ENCODE results near the gene LHFPL3. TPM values are rescaled to one million over a fixed set of nuclear protein-coding genes. Genes with fewer than 3 reads are reported as not detected.

The LHFPL3 gene
- total and polyA plus RNA-seq, 9 of the 15 experiments (the other 6 are each of a cell fraction or from before 2014, with no cell fraction given): 0.21 to 0.52 TPM; not detected in 7

GRCh38 chr7:104299323-104299722, 29.1 kb upstream of the LHFPL3 start:
- Histone ChIP-seq H4K20me1 (replicated peaks; ENCODE audit: control insufficient read depth, insufficient read depth, low read length) (no peaks in the 10 kb centered on the region), H3K79me2 (ENCODE audit: control insufficient read depth, insufficient read depth, low read length) (no peaks in the 10 kb centered on the region), H3K27me3 (ENCODE audit: control insufficient read depth in 2 of 2, insufficient read depth in 2 of 2, low read length in 2 of 2) (0 out of 5 replicates have a peak, but pooled peaks cover 0 to 2% of the 10 kb centered on the region in 2 experiments), H3K9me1 (ENCODE audit: control insufficient read depth, insufficient read depth, low read length) (no peaks in the 10 kb centered on the region), H3K4me3 (no peak overlapping the region), H3K4me2 (ENCODE audit: insufficient read depth, low read length) (no peak overlapping the region), H3K27ac (ENCODE audit: extremely low read depth, low read depth, low read length) (no peak overlapping the region), H3K9me3 (replicated peaks; ENCODE audit: control insufficient read depth, insufficient read depth, low read depth, low read length) (no peaks in the 10 kb centered on the region; the same call in 1 of the 2 replicates), H2AFZ (ENCODE audit: low read depth, low read length) (no peak overlapping the region), H3K36me3 (ENCODE audit: control insufficient read depth, insufficient read depth, low read length) (no peaks in the 10 kb centered on the region), H3K9ac (ENCODE audit: insufficient read depth in 1 of 2, low read depth in 2 of 2, low read length in 2 of 2) (no peak overlapping the region), H3K4me1 (replicated peaks in 1 of 2; ENCODE audit: control insufficient read depth in 2 of 2, insufficient read depth in 2 of 2, low read length in 2 of 2) (no peaks in the 10 kb centered on the region)
- CTCF ChIA-PET (ENCODE audit: low intra/inter-chr PET ratio): no interaction called here
- POLR2A ChIA-PET: interaction anchor here (0.6 to 1.6 kb wide), 2 partner anchors 13 to 31 kb away, joined by 3 to 4 read pairs; no protein-coding TSS in a partner anchor
- WGBS (ENCODE audit: insufficient coverage, low coverage, missing lambda C conversion rate): 0% methylated on average over 3 of the region's 3 CpGs
- ATAC-seq (no peak), DNase-seq (ENCODE audit: extremely low read depth in 1 of 4, low spot score in 3 of 4) (no peak), FAIRE-seq (no peak)
- TF ChIP-seq PHB (CRISPR knock-in tag; IDR thresholded peaks at IDR 0.05) (no peak), HDAC3 (IDR thresholded peaks at IDR 0.05; ENCODE audit: borderline replicate concordance, partially characterized antibody) (no peak), HCFC1 (IDR thresholded peaks at IDR 0.05; ENCODE audit: low read depth, low read length) (no peak), ARID4B (CRISPR knock-in tag; IDR thresholded peaks at IDR 0.05) (no peak), TAF7 (tag; IDR thresholded peaks at IDR 0.05) (no peak), ZFPM2 (CRISPR knock-in tag; IDR thresholded peaks at IDR 0.05) (no peak), RBM34 (IDR thresholded peaks at IDR 0.05; ENCODE audit: borderline replicate concordance, insufficient read depth, low read length) (no peak), CREB1 (IDR thresholded peaks at IDR 0.05) (no peak), CREB1 (CRISPR knock-in tag; IDR thresholded peaks at IDR 0.05) (no peak), NR2C1 (IDR thresholded peaks at IDR 0.05) (no peak), NR2C1 (tag; IDR thresholded peaks at IDR 0.05) (no peak), SUPT5H (IDR thresholded peaks at IDR 0.05) (no peak), KDM4B (IDR thresholded peaks at IDR 0.05; ENCODE audit: borderline replicate concordance in 2 of 2, low read depth in 1 of 2) (no peak), ADNP (tag; IDR thresholded peaks at IDR 0.05) (no peak), HIVEP1 (CRISPR knock-in tag; IDR thresholded peaks at IDR 0.05) (no peak), NFRKB (IDR thresholded peaks at IDR 0.05; ENCODE audit: low read depth) (no peak), MECOM (CRISPR knock-in tag; IDR thresholded peaks at IDR 0.05) (no peak), TRIM28 (IDR thresholded peaks at IDR 0.05) (no peak), RB1 (IDR thresholded peaks at IDR 0.05; ENCODE audit: low read depth) (no peak), MXD1 (CRISPR knock-in tag; IDR thresholded peaks at IDR 0.05; ENCODE audit: borderline replicate concordance, poor library complexity, severe bottlenecking) (no peak), CREBBP (IDR thresholded peaks at IDR 0.05; ENCODE audit: low read depth, low read length) (no peak), ZNF12 (CRISPR knock-in tag; IDR thresholded peaks at IDR 0.05) (no peak)
- no TSS peak for BruUV-seq (replicated peaks)
- intact Hi-C loops (cut with micrococcal nuclease) (no loop called here), in situ Hi-C loops (cut with MboI) (no loop called here)

Measured in K562 (cell line).